ENCODE measurements around the gene RFT1. TPM values are rescaled to one million over a fixed set of nuclear protein-coding genes. Genes with fewer than 3 reads are reported as not detected.
A peak's percentile ranks its signal among the peaks of the same experiment; 100 is the strongest.

RFT1 gene
- total and polyA plus RNA-seq, 2 of the 13 experiments (the other 11 are each of a cell fraction or from before 2014, with no cell fraction given) = 23.2 to 37.0 TPM

GRCh38 chr3:53159156-53160060 lies 29.2 kb upstream of the RFT1 start (continued):
- TF ChIP-seq, protein P1, sequence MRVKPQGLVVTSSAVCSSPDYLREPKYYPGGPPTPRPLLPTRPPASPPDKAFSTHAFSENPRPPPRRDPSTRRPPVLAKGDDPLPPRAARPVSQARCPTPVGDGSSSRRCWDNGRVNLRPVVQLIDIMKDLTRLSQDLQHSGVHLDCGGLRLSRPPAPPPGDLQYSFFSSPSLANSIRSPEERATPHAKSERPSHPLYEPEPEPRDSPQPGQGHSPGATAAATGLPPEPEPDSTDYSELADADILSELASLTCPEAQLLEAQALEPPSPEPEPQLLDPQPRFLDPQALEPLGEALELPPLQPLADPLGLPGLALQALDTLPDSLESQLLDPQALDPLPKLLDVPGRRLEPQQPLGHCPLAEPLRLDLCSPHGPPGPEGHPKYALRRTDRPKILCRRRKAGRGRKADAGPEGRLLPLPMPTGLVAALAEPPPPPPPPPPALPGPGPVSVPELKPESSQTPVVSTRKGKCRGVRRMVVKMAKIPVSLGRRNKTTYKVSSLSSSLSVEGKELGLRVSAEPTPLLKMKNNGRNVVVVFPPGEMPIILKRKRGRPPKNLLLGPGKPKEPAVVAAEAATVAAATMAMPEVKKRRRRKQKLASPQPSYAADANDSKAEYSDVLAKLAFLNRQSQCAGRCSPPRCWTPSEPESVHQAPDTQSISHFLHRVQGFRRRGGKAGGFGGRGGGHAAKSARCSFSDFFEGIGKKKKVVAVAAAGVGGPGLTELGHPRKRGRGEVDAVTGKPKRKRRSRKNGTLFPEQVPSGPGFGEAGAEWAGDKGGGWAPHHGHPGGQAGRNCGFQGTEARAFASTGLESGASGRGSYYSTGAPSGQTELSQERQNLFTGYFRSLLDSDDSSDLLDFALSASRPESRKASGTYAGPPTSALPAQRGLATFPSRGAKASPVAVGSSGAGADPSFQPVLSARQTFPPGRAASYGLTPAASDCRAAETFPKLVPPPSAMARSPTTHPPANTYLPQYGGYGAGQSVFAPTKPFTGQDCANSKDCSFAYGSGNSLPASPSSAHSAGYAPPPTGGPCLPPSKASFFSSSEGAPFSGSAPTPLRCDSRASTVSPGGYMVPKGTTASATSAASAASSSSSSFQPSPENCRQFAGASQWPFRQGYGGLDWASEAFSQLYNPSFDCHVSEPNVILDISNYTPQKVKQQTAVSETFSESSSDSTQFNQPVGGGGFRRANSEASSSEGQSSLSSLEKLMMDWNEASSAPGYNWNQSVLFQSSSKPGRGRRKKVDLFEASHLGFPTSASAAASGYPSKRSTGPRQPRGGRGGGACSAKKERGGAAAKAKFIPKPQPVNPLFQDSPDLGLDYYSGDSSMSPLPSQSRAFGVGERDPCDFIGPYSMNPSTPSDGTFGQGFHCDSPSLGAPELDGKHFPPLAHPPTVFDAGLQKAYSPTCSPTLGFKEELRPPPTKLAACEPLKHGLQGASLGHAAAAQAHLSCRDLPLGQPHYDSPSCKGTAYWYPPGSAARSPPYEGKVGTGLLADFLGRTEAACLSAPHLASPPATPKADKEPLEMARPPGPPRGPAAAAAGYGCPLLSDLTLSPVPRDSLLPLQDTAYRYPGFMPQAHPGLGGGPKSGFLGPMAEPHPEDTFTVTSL (CRISPR knock-in tag; IDR thresholded peaks at IDR 0.05; ENCODE audit: borderline replicate concordance) = no peak; the same call in 1 of the 2 replicates
- TF ChIP-seq HHEX (CRISPR knock-in tag; IDR thresholded peaks at IDR 0.05) = no peak; the same call in 1 of the 2 replicates
- TF ChIP-seq SNRNP70 (IDR thresholded peaks at IDR 0.05; ENCODE audit: low read depth, low read length) = no peak
- no peak for TF ChIP-seq RFXANK (CRISPR knock-in tag; IDR thresholded peaks at IDR 0.05)
- no peak; the same call in 1 of the 2 replicates for TF ChIP-seq HNF1B (CRISPR knock-in tag; IDR thresholded peaks at IDR 0.05)
- TF ChIP-seq ATF7 (IDR thresholded peaks at IDR 0.05) = no peak
- no peak; the same call in 1 of the 2 replicates for TF ChIP-seq ATF7 (CRISPR knock-in tag; IDR thresholded peaks at IDR 0.05)
- TF ChIP-seq RBAK (CRISPR knock-in tag; IDR thresholded peaks at IDR 0.05) = no peak
- no peak for TF ChIP-seq ZNF33A (CRISPR knock-in tag; IDR thresholded peaks at IDR 0.05; ENCODE audit: borderline replicate concordance)
- TF ChIP-seq FOXO1 (CRISPR knock-in tag; IDR thresholded peaks at IDR 0.05) = peak; percentile 86; the same call in 1 of the 2 replicates
- peak; percentile 45 for TF ChIP-seq ASH2L (IDR thresholded peaks at IDR 0.05; ENCODE audit: insufficient read length, low read depth, low read length)
- TF ChIP-seq, protein P2, sequence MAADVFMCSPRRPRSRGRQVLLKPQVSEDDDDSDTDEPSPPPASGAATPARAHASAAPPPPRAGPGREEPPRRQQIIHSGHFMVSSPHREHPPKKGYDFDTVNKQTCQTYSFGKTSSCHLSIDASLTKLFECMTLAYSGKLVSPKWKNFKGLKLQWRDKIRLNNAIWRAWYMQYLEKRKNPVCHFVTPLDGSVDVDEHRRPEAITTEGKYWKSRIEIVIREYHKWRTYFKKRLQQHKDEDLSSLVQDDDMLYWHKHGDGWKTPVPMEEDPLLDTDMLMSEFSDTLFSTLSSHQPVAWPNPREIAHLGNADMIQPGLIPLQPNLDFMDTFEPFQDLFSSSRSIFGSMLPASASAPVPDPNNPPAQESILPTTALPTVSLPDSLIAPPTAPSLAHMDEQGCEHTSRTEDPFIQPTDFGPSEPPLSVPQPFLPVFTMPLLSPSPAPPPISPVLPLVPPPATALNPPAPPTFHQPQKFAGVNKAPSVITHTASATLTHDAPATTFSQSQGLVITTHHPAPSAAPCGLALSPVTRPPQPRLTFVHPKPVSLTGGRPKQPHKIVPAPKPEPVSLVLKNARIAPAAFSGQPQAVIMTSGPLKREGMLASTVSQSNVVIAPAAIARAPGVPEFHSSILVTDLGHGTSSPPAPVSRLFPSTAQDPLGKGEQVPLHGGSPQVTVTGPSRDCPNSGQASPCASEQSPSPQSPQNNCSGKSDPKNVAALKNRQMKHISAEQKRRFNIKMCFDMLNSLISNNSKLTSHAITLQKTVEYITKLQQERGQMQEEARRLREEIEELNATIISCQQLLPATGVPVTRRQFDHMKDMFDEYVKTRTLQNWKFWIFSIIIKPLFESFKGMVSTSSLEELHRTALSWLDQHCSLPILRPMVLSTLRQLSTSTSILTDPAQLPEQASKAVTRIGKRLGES (CRISPR knock-in tag; IDR thresholded peaks at IDR 0.05; ENCODE audit: borderline replicate concordance) = no peak
- TF ChIP-seq ZC3H13 (CRISPR knock-in tag; IDR thresholded peaks at IDR 0.05) = no peak
- TF ChIP-seq ZNF737 (CRISPR knock-in tag; IDR thresholded peaks at IDR 0.05; ENCODE audit: borderline replicate concordance) = 0 out of 2 replicates have a peak, but pooled peaks have one; percentile 50
- peak; percentile 37; the same call in 1 of the 2 replicates for TF ChIP-seq MTA1 (CRISPR knock-in tag; IDR thresholded peaks at IDR 0.05; ENCODE audit: borderline replicate concordance)
- no peak for TF ChIP-seq HOXA9 (CRISPR knock-in tag; IDR thresholded peaks at IDR 0.05; ENCODE audit: borderline replicate concordance)
